SKM-1 treated with dmso at 0.1 percent for 144 hours (cell line): ENCODE results near the gene CDK15.
A peak's percentile ranks its signal among the peaks of the same experiment; 100 is the strongest.
"Not testable (repeated sequence)": the region's sequence is repeated elsewhere in the genome, so short reads cannot be mapped to it uniquely, and the experiment has no call there.

ENCODE experiments used
- DNase-seq: peaks from one replicate; lab custom pipeline; 2025; ENCODE audit not compliant: unreplicated experiment; lab: John Stamatoyannopoulos, UW

The CDK15 gene

DNA sequence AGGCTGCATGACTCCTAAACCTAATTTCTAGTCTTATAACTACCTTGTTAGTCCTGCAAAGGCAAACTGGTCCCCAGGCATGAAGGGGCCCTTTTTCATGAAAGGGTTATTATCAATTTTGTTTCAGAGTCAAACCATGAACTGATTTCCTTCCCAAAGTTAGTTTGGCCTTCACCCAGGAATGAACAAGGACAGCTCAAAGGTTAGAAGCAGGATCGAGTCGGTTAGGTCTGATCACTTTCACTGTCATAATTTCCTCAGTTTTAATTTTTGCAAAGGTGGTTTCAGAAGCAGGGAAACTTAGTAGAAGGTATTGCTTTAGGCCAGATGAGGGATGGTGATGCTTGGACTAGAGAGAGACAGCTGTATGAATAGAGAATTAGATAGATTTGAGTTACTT lies 16.9 kb upstream of the CDK15 start:
- DNase-seq = no peak

DNA sequence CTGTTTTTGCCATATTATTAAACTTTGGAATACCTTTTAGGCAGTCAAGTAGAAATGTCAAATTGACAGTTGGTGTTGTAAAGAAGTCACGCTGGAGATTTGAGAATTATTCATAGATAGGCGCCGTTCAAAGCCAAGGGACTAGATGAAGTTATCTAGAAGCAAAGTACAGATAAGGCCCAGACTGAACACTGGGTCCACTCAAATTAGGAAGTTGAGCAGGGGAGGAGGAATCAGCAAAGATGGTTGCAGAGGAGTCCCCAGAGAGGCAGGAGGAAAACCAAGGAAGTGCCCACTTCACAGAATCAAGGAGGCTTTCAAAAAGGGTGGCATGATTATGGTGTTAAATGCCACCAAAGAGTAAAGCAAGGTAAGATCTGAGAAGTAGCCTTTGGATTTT lies 16.0 kb upstream of the CDK15 start:
- no peak for DNase-seq

DNA sequence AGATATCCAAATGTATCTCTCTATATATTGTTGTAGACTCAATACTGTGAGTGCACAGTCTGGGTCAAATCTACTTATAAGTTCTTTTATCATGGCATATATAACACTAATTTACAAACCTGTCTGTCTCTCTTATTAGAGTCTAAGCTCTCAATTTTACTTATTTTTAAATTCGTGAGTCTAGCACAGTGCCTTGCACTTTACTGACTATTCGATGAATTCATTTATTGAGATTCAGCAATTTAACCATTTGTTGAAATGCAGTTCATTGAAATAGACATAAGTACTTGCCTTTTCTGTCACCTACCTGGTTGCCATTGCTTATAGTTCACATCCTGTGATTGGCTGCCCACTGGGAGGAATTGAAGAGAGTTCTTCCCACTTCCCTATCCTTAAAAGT lies 15.3 kb upstream of the CDK15 start:
- DNase-seq = no peak

DNA sequence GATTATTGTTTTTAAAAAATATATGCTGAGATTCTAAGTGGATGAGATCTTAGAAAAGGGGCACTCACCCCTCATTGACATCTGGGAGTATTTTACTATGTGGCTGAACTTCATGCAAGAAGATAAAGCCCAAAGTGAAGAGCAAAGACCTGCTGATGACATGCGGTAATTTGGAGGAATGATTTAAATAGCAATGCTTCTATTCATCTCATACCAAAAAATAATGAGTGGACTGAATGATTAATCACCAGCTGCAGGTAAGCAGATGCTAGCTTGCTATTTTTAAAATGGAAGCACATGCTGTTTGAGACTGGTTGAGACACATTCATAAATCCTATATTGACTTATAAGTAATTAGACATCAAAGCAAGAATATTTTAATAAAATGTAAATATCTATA lies 12.7 kb upstream of the CDK15 start:
- DNase-seq = no peak

DNA sequence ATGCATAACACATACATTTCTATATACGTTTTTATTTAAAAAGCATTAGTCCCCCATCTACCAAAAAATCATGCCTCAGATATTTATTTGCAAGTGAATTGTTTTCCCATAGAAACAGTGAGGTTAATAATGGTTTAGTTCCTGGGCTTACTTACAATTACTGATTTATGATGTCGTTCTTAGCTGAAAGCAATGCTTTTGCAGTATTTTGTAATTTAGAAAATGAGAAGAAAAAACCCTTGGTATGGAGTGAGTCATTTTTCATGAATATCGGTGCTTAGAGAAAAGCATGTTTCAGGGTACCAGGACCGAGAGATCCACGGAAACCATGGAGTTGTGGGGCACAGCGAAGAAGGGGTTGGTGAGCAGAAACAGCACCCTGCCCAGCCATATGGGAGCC lies 12.0 kb upstream of the CDK15 start:
- DNase-seq = no peak

DNA sequence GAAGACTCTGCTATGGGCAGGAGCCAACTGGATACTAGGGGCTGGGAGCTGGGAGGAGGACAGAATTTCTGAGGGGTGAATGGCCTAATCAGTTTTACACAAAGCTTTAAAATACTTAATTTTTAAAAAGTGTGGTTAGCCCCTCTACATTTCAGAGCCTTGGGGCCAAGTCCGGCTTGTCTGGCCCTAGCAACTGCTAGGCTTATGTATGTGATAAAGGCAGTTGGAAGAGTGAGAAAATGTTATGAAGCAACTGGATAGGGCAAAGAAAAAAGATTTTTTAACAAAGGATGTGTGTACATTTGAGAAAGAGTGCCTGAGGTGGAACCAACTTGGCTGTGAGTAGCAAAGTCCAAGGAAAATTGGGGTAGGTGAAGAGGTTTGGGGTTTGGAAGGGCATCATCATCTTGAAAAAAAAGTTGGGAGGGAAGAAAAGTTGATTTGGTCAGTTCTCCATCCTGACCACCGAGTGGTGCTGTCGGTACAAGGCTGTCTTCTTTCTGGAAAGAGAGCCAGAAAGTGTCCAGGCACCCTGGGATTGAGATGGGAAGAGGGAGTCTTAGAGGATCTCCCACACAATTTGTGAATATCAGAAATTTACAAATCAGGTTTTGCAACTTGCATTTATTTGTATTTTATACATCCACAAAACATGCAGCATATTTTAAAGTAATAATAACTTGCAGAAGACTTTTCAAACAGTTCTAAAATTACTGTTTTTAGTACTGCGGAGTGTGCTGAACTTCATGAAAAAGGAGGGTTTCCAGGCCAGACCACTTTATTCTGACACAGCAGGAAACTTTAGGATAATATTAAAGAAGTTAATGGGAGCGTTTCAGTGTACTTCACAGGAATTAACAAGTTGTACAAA lies 10.5 kb upstream of the CDK15 start:
- peak; percentile 61 for DNase-seq

DNA sequence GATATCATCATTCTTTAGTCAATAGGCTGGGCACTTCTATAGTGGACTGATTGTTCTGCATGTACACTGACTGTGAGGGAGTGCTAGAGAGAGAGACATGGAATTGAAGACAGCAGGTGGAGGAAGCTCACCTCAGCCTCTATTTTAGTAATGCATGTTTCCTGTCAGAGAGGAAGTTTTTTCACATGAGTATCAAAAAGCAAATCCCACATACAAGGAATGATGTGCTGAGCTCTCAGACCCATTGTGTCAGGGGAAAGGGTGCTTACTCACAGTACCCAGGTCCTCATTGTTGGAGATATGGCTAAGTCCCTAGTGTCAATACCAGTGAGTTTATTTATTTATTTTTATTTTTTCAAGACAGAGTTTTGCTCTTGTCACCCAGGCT lies 9.9 kb upstream of the CDK15 start:
- no peak for DNase-seq

DNA sequence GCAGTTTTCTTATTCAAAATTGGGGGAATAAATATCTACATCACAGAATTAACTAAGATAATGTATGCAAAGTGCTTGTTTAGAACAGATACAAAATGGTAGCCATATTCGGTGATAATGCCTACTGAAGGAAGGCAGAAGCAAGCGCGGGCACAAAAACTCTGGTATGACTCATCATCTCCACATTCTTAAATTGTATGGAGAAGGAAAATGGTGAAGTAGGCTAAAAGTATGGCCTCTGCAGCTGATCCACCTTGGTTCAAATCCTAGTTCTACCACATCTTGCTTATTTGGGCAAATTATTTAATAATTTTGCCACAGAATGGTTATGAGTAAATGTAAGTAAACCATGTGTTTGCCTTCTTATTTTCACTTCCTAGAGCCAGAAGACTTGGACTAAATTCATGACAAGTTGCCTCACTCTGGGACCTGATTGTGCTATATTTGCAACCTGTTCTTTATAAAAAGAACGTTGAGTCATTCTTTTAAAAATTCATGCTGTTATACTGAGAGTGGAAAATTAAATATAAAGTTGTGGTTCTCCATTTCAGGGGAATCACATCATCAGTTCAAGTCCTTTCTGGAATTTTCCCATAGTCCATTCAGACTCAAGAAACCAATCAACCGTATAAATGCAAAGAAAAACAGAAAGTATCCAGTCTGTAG lies 9.0 kb upstream of the CDK15 start:
- DNase-seq = no peak

DNA sequence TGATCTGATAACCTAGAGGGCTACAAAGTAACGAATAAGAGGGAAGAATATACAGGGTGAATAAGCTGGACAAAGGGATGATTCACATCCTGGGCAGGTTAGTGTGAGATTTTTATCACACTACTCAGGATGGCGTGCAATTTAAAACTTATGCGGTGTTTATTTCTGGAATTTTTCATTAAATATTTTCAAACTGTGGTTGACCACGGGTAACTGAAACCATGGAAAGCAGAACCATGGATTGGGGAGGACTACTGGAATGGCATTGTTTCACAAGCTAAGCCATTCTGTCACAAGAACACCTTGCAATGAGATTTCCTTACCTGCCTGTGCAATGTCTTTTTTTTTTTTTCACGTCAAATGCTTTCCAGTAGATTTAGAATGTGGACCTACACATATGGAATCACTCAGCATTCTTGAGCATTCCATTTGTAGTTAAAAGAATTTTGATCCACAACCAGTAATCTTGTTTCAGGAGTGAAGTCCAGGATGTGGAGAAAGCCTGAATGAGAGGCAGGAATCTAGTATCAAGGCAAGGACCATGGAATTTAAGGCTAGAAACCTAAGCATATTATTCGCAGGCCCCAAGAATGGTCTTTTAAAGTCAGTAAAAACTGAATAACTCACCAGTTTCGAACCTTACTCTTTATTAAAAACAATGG lies 8.0 kb upstream of the CDK15 start:
- no peak for DNase-seq

DNA sequence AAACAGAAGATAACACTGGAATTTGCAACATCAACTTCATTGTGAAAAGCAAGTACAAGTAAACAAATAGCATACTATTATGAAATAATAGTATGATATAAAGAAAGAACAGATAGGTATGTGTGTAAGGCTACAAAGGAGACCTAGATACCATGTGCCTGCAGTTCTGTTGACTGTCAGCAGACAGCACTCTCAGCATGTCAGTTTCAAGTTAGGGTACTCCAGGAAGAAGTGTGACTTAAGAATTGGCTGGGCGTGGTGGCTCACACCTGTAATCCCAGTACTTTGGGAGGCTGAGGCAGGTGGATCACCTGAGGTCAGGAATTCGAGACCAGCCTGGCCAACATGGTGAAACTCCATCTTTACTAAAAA lies 7.4 kb upstream of the CDK15 start:
- not testable (repeated sequence) for DNase-seq

DNA sequence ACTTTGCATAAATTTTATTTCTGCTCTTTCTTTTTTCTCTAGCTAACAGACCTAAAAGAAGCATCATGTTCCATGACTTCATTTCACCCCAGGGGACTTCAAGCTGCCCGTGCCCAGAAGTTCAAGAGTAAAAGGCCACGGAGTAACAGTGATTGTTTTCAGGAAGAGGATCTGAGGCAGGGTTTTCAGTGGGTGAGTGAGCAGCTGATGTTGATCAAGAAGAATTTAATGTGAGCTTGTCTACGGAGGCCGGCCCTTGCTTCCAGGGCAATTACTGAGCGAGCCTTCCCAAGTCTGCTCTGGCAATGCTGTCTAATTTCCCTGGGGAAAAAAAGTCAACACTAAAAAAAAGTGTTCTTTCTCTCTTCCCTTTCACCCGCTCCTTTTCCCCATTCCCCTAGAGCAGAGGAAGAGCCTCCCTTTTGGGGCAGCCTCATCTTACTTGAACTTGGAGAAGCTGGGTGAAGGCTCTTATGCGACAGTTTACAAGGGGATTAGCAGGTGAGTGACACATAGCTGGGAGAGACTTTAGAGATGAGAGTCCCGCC lies 1.2 kb downstream of the CDK15 start:
- DNase-seq = no peak

DNA sequence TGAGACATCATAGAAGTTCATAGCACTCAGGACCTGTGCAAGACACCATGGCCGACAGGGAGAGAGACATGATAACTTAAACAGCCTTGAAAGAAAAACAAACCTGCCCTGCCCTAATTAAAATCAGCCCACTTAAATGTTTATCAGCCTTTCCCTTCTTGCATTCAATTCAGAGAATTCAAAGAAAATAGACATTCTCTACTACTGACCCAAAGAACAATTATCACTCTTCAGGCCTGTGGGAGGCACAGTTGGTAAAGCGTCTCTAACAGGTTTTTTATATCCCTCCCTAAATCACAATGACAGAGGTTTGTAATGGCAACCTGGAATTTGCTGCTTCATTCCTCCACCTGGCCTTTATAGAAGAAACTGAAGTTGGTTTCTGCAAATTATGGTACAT lies 1.7 kb downstream of the CDK15 start:
- DNase-seq = no peak

DNA sequence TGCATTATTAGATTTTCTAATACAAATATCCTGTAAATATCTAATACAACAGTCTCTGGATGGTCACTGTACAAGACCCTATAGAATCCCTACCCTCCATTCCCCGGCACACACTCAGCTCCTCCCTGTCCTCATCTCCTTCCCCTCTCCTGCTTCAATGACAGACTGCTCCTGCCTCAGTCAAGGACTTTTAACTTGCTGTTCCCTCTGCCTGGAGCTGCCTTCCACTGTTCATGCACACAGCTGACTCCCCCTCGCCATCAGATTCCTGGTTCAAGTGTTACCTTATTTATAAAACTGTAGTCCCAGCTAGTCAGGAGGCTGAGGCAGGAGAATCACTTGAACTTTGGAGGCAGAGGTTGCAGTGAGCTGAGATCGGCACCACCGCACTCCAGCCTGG lies 3.3 kb downstream of the CDK15 start:
- DNase-seq = no peak

DNA sequence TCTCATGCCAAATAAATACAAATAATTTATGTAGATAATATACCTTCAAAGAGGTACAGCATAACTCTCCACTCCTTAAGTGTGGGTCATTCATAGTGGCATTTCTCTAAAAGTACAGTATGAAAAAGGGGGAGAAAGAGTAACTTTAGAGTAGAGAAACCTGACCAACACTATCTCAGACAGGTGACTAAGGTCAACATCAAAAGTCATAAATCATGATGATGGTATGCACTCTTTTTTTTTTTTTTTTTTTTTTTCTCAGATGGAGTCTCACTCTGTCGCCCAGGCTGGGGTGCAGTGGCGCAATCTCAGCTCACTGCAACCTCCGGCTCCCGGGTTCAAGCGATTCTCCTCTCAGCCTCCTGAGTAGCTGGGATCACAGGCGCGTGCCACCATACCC lies 4.3 kb downstream of the CDK15 start:
- not testable (repeated sequence) for DNase-seq

DNA sequence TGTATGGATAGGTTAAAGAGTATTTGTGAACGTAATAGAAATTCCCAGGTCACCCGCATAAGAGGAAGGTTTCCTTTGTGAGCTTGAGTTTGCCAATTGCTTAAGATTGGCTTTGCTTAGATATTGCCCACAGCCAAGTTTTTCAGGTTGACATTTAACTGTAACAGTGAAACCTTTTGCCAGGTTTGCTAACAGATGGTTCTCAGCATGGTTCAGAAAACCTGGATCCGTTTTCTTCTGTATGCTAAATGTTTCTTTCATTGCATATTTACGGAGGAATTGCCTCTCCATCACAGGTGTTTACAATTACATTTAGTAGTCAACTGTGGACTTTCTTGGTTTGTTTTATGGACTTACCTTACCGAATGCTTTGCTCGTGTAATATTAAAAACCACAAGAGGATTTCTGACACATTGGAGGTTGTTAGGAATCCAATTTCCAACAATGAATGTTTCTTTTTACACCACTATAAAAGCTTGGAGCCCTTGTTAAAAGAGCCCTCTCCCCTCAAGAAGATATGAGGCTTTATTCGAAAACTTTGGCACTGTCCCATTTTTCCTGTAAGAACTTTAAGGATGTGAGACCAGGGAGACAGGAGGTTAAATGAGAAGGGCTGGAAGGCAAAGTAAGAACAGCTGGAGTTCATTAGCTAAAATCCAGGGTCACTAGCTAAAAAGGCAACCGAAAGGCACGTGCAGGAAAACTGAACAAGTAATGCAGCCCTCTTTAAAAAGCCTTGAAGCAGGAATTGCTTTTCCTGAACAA lies 7.8 kb downstream of the CDK15 start:
- DNase-seq = no peak

DNA sequence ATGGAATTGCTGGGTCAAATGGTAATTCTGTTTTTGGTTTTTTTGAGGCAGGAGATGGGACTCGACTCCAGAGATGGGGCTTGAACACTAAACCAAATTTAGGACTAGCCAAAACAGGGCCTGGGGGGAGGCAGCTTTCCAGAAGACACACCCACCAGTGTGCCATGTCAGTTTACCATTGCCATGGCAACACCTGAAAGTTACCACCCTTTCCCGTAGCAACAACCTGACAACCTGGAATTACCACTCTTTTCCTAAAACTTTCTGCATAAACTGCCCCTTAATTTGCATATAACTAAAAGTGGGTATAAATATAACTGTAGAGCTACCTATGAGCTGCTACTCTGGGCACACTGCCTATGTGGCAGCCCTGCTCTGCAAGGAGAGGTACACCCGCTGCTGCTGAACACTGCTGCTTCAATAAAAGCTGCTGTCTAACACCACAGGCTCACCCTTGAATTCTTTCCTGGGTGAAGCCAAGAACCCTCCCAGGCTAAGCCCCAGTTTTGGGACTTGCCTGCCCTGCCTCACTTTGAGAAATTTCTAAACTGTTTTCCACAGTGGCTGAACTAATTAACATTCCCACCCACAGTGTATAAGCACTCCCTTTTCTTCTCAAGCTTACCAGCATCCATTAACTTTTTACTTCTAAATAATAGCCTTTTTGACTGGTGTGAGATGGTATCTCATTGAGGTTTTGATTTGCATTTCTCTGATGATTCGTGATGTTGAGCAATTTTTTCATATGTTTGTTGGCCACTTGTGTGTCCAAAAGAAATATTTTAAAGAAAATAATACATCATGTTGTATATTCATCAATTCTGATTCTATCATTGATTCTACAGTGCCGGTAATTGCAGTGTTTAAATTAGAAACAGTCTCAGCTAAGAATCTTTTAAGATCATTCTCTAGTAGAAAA lies 10.6 kb downstream of the CDK15 start:
- DNase-seq = no peak

DNA sequence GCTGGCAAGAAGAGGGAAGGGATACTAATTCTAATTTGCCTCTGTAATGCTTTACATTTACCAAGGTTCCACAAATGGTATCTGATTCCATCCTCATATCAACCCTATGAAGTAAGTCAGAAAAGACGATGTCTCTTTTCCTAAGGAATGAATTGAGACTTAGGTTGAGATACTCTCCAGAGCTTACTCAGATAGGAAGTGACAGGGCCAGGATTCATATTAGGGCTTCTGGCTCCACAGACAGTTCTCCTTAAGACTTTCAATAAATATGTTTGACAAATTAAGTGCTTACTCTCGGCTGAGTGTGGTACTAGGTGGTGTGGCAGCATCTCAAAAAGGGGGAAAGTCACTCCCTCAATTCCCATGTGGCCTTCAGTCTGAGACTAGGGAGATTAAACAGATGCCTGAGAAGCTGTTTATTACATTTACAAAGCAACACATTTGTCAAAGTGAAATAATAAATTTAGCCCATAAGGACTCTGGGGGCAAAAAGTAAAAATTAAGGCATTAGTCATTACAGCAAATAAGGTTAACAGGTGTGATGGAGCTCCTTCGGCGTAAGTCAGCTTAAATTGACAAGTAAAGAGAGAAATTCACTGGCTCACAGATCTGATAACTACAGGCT lies 14.2 kb downstream of the CDK15 start:
- DNase-seq = no peak

DNA sequence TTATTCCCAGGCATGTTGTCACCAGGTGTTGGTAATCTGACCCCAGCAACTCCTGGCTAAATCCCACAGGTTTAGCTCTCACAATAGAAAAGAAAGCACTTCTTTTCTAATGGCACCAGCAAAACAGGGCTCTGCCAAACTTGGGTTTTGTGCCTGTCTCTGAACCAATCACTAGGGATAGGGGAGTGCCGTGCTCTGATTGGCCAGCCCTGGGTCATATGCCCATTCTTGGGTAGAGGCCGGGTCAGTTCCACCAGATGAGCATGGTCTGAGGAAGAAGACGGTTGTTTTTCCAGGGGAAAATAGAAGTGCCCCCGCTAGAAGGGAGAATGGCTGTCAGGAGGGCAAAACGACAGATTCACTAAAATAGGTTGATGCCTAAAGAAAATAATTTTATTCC lies 14.7 kb downstream of the CDK15 start:
- no peak for DNase-seq

DNA sequence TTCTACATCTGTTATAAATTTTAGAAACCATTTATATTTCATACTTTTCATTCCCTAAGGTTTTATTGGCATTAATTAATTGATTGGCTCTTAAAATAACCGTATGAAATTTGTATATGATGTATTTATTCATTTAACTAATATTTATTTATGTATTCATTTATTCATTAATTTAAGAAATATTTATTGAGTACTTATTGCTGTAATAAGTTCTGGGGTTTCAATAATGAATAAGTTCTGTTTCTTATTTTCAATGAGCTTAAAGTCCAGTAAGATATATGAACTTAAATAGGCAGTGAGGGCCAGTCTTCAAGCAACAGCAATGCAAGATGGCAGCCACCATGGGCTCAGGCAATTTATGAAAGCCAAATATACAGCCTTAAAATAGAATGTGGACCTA lies 17.9 kb downstream of the CDK15 start:
- no peak for DNase-seq

DNA sequence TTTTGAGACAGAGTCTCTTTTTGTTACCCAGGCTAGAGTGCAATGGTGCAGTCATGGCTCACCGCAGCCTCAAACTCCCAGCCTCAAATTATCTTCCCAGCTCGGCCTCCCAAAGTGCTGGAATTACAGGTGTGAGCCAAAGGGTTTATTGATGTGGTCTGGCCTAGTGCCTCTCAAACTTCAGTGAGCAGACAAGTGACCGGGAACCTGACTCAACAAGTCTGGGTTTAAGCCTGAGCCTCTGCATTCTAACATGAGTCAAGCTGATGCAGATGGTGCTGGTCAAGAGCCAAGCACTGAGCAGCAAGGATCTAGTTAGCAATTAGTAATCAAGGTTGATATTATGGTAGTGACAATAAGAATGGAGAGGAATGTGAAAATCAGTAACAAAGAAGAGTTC lies 21.3 kb downstream of the CDK15 start:
- no peak for DNase-seq
